ENCODE data around the gene SMAD3.

GRCh38 chr15:67175643-67176071 lies 110.3 kb downstream of the SMAD3 start:
- no peak for TF ChIP-seq RFX5 (IDR thresholded peaks at IDR 0.05; ENCODE audit: low read depth, low read length)
- no peak for TF ChIP-seq CTCF (conservative IDR thresholded peaks at IDR 0.05; ENCODE audit: low read depth, low read length)
- TF ChIP-seq POLR2A (IDR thresholded peaks at IDR 0.05; ENCODE audit: low read depth, low read length) = no peak
- TF ChIP-seq ELK1 (IDR thresholded peaks at IDR 0.05; ENCODE audit: borderline replicate concordance, low read depth, low read length) = no peak
- TF ChIP-seq CEBPB (IDR thresholded peaks at IDR 0.05; ENCODE audit: low read depth, low read length) = peak; percentile 78
- no peak for TF ChIP-seq SMC3 (IDR thresholded peaks at IDR 0.05; ENCODE audit: low read depth, low read length)
- no peak for TF ChIP-seq USF2 (IDR thresholded peaks at IDR 0.05; ENCODE audit: low read depth, low read length)
- no peak for TF ChIP-seq RAD21 (IDR thresholded peaks at IDR 0.05; ENCODE audit: low read length)
- no peak for TF ChIP-seq MXI1 (IDR thresholded peaks at IDR 0.05; ENCODE audit: borderline replicate concordance, low read depth, low read length)
- no peak for TF ChIP-seq RCOR1 (IDR thresholded peaks at IDR 0.05; ENCODE audit: insufficient replicate concordance, low read length)
- TF ChIP-seq MAFK (IDR thresholded peaks at IDR 0.05; ENCODE audit: low read depth, low read length) = no peak
- no peak for TF ChIP-seq NFE2L2 (IDR thresholded peaks at IDR 0.05; ENCODE audit: low read depth, low read length)
- TF ChIP-seq FOS (IDR thresholded peaks at IDR 0.05; ENCODE audit: low read depth, low read length) = no peak
- no peak for TF ChIP-seq BHLHE40 (IDR thresholded peaks at IDR 0.05; ENCODE audit: low read depth, low read length)
